Stomach (tissue), 9 donors: Measurements from ENCODE around the gene PDZRN3. TPM values are rescaled to one million over a fixed set of nuclear protein-coding genes. Genes with fewer than 3 reads are reported as not detected.
A peak's percentile ranks its signal among the peaks of the same experiment; 100 is the strongest.

ENCODE experiments used
- DNase-seq, 2 donors: peaks; one replicate each; pipeline versions ENCODE4 v3.0.0 to v3.0.0-alpha.2; 2013 to 2019
- H3K27ac ChIP-seq, 5 donors: fragments of 200-600 bp in 4 of 5; sonication (generic) in 4 of 5; one replicate each; pipeline ENCODE4 v1.5.1; 2013 to 2019; ENCODE audit warnings: mild to moderate bottlenecking in 1 of 5, moderate library complexity in 1 of 5
- H3K27me3 ChIP-seq, 3 donors: fragments of 200-600 bp; sonication (generic); one replicate each; pipeline ENCODE4 v1.5.1; 2017 to 2019; ENCODE audit warnings: mixed run types in 1 of 3
- H3K36me3 ChIP-seq, 4 donors: fragments of 200-600 bp; sonication (generic); 1 replicate in 3 of 4; 2 replicates in 1 of 4; pipeline ENCODE4 v1.5.1; 2016 to 2019
- H3K4me1 ChIP-seq, 4 donors: fragments of 200-600 bp; sonication (generic); one replicate each; pipeline ENCODE4 v1.5.1; 2016 to 2019
- H3K4me3 ChIP-seq, 4 donors: fragments of 200-600 bp; sonication (generic) in 3 of 4; one replicate each; pipeline ENCODE4 v1.5.1; 2016 to 2019; ENCODE audit warnings: mild to moderate bottlenecking in 1 of 4
- H3K9me3 ChIP-seq, 4 donors: fragments of 200-600 bp; sonication (generic); one replicate each; pipeline ENCODE4 v1.5.1; 2016 to 2019
- EP300 ChIP-seq: sonication (generic); formaldehyde crosslinking; IDR thresholded peaks from one replicate; pipeline ENCODE4 v1.6.1; 2017; ENCODE audit warnings: antibody characterized with exemption
- POLR2A ChIP-seq, 4 donors: fragments of 450-650 bp; IDR thresholded peaks; one replicate each; pipeline ENCODE4 v1.6.1; 2016; ENCODE audit warnings: antibody characterized with exemption in 4 of 4, control low read depth in 2 of 4, mild to moderate bottlenecking in 1 of 4, moderate library complexity in 1 of 4
- POLR2AphosphoS5 ChIP-seq, 3 donors: sonication (generic); formaldehyde crosslinking; IDR thresholded peaks; one replicate each; pipeline ENCODE4 v1.6.1; 2016; ENCODE audit warnings: antibody characterized with exemption in 3 of 3
- WGBS, 5 donors: extraction: QIAGEN DNeasy Blood & Tissue Kit in 3 of 5; methylation state at CpG; one replicate each; pipeline versions ENCODE4 v1.1.5 to v1.1.7; 2013 to 2018; 5-methylcytosine and 5-hydroxymethylcytosine counted together
- intact Hi-C: fragments of 100-400 bp; cut with DNase I; formaldehyde crosslinking; loops from one replicate; pipeline ENCODE4 v1.15.1; 2023; ENCODE audit warnings: low total_unique reads
- polyA plus RNA-seq, 3 donors: library from polyadenylated mRNA; stranded (reverse); fragments of 200-250 nt; gene quantifications; one replicate each; pipeline ENCODE4 v1.2.3, GENCODE V29; 2013
- total RNA-seq, 5 donors: library from RNA; depleted of rRNA; stranded (reverse); fragments of >200 nt; gene quantifications; one replicate each; pipeline versions ENCODE4 v1.1.0 to v1.2.3, GENCODE V29; 2014 to 2016
- TF ChIP-seq, protein P1 (sequence below), 7 experiments: fragments of 450-650 bp in 4 of 7; fragments of 200-600 bp in 3 of 7; sonication (generic) in 3 of 7; IDR thresholded peaks; one replicate each; pipeline ENCODE4 v1.5.1; 2016 to 2019; ENCODE audit warnings: antibody characterized with exemption in 7 of 7, control low read depth in 2 of 7, mild to moderate bottlenecking in 1 of 7
- donor health status: healthy with polysubstance abuse.
- donor health status: Bipolar disorder and iron deficiency.
- donor health status: healthy.

PDZRN3 gene
- total and polyA plus RNA-seq, 8 donors = 21.9 to 174 (median 63.0) TPM

DNA sequence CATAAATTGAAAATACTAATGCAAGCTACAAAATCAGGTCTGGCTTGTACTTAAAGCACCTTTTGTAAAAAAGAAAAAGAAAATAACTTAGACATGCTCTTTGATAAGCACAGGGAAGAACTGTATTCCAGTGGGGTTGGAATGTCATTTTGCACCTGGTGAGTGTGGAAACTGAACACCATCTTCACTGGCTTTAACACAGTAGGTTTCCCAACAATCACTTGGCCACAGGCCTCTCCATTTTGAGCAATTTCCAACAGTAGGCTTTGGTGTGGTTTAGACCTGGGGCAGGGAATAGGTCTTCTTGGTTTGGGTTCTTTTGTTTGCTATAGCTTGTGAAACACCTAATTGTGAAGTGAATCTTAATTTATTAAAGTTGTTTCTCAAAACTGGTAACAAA is 18.9 kb downstream of the PDZRN3 start:
- Histone ChIP-seq H3K9me3 (no peaks in the 10 kb centered on the region), H3K27ac (peak overlapping the region in 2 of 5 donors; percentile 35 to 55), H3K36me3 (peaks cover 0 to 11% (median 5%) of the 10 kb centered on the region in 4 donors), H3K27me3 (no peaks in the 10 kb centered on the region), H3K4me1 (peaks cover 0 to 88% (median 47%) of the 10 kb centered on the region in 4 donors), H3K4me3 (no peak overlapping the region)
- TF ChIP-seq, protein P1, sequence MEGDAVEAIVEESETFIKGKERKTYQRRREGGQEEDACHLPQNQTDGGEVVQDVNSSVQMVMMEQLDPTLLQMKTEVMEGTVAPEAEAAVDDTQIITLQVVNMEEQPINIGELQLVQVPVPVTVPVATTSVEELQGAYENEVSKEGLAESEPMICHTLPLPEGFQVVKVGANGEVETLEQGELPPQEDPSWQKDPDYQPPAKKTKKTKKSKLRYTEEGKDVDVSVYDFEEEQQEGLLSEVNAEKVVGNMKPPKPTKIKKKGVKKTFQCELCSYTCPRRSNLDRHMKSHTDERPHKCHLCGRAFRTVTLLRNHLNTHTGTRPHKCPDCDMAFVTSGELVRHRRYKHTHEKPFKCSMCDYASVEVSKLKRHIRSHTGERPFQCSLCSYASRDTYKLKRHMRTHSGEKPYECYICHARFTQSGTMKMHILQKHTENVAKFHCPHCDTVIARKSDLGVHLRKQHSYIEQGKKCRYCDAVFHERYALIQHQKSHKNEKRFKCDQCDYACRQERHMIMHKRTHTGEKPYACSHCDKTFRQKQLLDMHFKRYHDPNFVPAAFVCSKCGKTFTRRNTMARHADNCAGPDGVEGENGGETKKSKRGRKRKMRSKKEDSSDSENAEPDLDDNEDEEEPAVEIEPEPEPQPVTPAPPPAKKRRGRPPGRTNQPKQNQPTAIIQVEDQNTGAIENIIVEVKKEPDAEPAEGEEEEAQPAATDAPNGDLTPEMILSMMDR (IDR thresholded peaks at IDR 0.05) = no peak
- TF ChIP-seq EP300 (no peak), POLR2AphosphoS5 (IDR thresholded peaks at IDR 0.05) (no peak), POLR2A (IDR thresholded peaks at IDR 0.05) (no peak)
- DNase-seq = no peak
- intact Hi-C loops = no loop called here

DNA sequence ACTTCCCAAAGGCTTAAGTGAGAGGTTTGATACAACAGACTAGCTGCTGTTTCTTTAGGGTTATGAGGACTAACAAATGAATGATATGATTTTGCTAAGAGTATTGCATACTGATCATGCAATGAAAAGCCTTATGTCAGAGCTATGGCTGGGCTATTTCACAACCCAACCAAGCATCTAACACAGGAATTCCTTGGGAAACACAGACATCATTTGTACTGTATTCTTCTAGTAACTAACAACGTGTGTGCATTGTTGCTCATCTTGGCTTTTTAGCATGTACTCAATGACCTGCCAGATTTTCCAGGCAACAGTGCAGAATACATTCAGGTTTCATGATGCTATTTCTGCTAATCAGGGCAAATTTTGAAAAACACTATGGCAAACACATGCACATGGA is 19.3 kb downstream of the PDZRN3 start:
- intact Hi-C loops = no loop called here
- peaks cover 0 to 11% (median 5%) of the 10 kb centered on the region in 4 donors for H3K36me3 ChIP-seq
- TF ChIP-seq EP300 (no peak), POLR2AphosphoS5 (IDR thresholded peaks at IDR 0.05) (peak; percentile 44 to 71 (median 46)), POLR2A (IDR thresholded peaks at IDR 0.05) (no peak)
- TF ChIP-seq, protein P1 (IDR thresholded peaks at IDR 0.05) = no peak
- no peaks in the 10 kb centered on the region for H3K27me3 ChIP-seq
- peak overlapping the region in 4 of 5 donors; percentile 3 to 61 (median 45) for H3K27ac ChIP-seq
- peaks cover 0 to 88% (median 46%) of the 10 kb centered on the region in 4 donors for H3K4me1 ChIP-seq
- no peak overlapping the region for H3K4me3 ChIP-seq
- peak in 1 of 2 donors; percentile 43 for DNase-seq
- no peaks in the 10 kb centered on the region for H3K9me3 ChIP-seq
- WGBS, 5 donors = 29 to 71% (median 62%) methylated on average over 1 of the region's 1 CpG

DNA sequence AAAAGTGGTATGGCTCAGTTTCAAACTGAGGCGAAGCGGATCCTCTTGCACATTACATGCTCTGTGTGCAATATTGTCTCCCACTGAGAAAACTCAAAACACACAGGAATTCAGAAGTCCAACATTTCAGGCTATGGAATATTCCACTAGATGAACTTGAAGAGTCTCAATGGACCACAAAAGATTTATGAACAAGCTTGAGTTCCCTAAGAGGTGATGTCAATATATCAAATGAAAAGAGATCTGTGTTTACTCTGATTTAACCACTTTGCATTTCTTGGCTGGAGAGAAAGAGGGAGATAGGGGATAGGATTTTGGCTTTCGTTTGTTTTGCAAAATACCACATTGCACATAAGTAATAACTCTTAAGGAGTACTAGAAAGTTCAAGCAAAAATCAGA is 20.3 kb downstream of the PDZRN3 start:
- H3K27me3 ChIP-seq = no peaks in the 10 kb centered on the region
- TF ChIP-seq, protein P1 (IDR thresholded peaks at IDR 0.05) = no peak
- TF ChIP-seq POLR2AphosphoS5 (IDR thresholded peaks at IDR 0.05) (no peak), POLR2A (IDR thresholded peaks at IDR 0.05) (no peak), EP300 (no peak)
- intact Hi-C loops = no loop called here
- DNase-seq = peak in 1 of 2 donors; percentile 50
- WGBS, 5 donors = 75 to 80% (median 78%) methylated on average over 3 of the region's 3 CpGs
- peak overlapping the region in 4 of 5 donors; percentile 21 to 61 (median 57) for H3K27ac ChIP-seq
- H3K9me3 ChIP-seq = no peaks in the 10 kb centered on the region
- H3K4me1 ChIP-seq = peaks cover 0 to 89% (median 48%) of the 10 kb centered on the region in 4 donors
- no peak overlapping the region for H3K4me3 ChIP-seq
- H3K36me3 ChIP-seq = peaks cover 0 to 11% (median 5%) of the 10 kb centered on the region in 4 donors

DNA sequence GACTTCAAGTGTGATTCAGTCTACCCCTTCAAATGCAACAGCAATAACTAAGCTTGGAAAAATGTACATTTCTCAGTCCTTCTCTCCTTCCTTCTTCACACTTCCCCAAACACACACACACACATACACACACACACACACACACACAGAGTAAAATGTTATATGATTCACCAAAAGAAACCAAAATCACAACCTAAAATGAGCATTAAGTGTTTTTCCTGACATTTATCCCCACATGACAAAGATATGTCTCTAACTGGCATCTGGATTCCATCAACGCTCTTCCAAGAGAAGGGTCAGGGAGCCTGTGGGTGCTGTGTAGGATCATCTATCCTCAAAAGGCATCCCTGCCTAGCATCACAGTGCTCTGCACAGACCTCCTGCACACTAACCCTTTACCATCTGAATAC is 21.0 kb downstream of the PDZRN3 start:
- 76 to 95% (median 83%) methylated on average over 1 of the region's 1 CpG for WGBS, 5 donors
- H3K9me3 ChIP-seq = no peaks in the 10 kb centered on the region
- no peaks in the 10 kb centered on the region for H3K27me3 ChIP-seq
- intact Hi-C loops = no loop called here
- H3K4me3 ChIP-seq = no peak overlapping the region
- TF ChIP-seq POLR2AphosphoS5 (IDR thresholded peaks at IDR 0.05) (peak in 1 of 3 donors; percentile 60), EP300 (no peak)
- TF ChIP-seq, protein P1 (IDR thresholded peaks at IDR 0.05) = no peak
- H3K4me1 ChIP-seq = peaks cover 0 to 89% (median 43%) of the 10 kb centered on the region in 4 donors
- peaks cover 0 to 11% (median 5%) of the 10 kb centered on the region in 4 donors for H3K36me3 ChIP-seq
- H3K27ac ChIP-seq = peak overlapping the region in 4 of 5 donors; percentile 21 to 61 (median 57)
- peak in 1 of 2 donors; percentile 69 for DNase-seq
